Inflammatory macrophage treated with lipopolysaccharide for 4 hours (primary cell): ENCODE results near the gene HUS1.
"Not testable (repeated sequence)": the region's sequence is repeated elsewhere in the genome, so short reads cannot be mapped to it uniquely, and the experiment has no call there.

Experiments
- DNase-seq: peaks from one replicate; pipeline ENCODE4 v3.0.0-alpha.2; 2020

HUS1 gene

DNA sequence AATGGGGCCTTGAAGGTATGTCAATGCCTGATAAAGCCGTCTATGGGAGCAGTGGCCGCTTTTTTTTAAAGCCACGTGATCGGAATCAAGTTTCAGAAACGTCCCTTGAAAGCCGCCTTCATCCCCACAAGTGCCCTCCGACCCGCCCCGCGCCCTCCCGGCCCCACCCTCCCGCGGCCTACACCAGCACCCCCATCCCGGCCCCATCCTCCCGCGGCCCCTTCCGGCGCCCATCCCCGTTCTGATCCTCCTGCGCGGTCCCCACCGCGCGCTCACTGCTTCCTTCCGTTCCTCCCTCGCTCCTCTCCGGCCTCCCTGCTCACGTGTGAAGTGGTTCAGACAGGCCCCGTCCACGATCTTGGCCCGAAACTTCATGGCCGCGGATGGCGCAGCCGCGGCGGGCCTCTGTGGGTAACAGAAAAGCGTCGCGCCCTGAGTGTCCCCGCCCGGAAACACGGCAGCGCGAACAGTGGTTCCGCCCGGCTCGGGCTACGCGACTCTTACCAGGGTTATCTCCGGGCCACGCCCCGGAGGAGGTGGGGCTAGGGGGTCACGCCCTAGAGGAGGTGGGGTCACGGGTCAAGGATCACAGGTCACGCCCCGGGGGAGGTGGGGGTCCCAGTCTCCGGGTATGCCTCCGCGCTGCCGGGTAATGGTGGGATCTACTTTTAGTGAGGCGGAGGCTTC, at the start of gene HUS1:
Gene HUS1, minus strand, starts transcription at position 471 of the 687 bp plus-strand sequence. Its CDS starts 96 bp downstream, at position 375.
- DNase-seq = peak; percentile 96

DNA sequence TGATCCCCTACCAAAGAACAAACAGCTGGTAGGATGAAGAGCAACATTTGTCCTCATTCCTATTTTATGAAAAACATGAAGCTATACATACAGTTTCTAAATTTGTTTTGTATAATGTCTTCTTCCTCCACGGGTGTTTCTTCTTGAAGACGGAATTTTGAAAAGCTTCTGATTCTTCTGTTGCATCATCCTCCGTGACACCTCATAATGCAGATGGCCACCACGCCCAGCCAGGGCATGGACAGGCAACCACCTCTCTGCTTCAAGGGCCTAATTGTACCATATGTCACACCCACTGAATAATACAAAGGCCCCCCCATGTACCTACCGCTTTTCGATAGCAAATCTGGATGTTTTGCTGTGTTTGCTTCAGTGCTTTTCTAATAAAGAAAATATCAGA, 49.5 kb upstream of the HUS1 start, which contains the start of gene SUN3:
Gene SUN3, minus strand, starts transcription at position 170 of the 400 bp plus-strand sequence. Its CDS starts 169 bp downstream, at position 1.
- DNase-seq = no peak

DNA sequence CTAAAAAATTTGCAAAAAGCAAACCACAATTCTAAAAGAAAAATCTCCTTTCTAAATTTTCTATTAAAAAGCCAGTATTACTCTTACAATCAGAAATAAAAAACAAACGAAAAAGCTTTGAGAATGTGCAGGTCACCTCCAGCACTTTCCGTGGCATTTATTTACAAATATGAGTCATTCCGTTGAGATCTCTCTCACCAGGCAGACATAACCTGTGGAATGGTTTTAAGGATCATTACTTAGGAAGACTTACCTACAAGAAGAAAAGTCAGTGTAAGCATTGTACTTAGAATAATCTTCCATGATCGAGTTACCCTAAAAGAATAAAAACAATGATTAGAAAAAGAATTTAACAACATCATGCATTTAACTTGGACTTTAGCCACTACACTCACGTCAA, 46.2 kb upstream of the HUS1 start:
- no peak for DNase-seq

DNA sequence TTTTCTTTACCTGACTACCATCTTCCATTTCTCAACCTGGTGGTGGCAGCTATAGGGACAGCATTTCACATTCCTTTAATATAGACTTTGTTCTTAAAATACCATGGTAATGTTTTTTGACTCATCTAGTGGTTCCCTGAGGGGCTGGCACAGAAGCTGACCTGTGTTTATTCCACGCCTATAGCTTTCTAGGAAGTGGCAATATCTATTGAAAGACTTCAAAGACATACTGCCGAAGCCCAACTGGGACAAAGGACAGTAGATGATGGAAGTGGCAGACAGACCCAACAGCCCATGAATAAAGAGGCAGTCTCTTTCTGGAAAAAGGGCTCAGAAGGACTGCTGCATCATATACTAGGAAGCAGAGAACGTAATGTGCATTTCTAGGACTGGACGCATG, 38.3 kb upstream of the HUS1 start:
- DNase-seq = no peak

DNA sequence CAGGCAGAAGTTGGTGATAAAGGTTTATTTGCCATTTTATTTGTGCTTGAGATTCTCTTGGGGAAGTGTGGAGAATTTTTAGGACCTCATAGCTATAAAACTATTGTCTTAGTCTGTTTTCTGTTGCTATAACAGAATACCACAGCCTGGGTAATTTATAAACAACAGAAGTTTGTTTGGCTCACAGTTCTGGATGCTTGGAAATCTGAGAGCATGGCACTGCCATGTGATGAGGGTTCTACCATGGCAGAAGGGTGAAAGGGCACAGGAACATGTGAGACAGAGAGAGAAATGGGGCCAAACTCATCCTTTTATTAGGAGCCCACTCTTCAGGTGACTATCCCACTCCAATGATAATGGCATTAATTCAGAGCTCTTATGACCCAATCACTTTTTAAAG, 37.2 kb upstream of the HUS1 start:
- DNase-seq = no peak

DNA sequence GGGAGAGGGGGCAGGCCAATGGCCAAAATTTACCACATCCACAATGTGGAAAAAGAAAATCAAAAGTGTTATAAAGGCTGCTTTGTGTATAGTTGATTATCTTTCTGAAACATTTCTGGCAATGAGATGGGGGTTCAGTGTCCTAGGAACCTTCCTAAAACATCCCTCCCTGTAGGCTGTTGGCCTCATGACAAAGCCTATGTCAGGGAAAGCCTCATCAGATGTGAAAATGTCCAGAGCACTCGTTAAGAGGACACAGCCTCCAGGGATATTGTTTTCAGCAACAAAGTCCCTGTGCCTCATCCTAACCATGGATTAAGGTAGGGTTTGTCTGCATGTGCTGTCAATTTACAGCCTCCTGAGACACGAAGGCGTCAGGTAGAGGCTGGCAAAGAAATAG, 32.5 kb upstream of the HUS1 start:
- DNase-seq = no peak

DNA sequence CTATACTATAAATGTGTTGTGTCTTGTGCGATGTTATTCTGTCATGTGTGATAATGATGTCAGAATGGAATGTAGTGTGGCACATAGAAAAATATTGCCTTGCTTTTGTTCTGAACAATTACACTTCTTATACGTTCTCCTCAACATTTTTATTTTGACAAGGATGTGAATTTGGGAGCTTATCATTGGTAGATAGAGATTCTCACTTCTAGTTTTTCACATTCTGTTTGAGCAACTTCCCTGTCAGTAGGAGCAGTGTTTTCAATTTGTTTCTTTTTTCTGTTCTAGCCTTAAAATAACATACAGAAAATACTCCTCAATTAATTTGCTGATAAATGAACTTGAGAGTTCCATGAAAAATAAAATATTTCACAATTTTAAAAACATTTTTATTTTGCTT, 31.9 kb upstream of the HUS1 start:
- peak; percentile 44 for DNase-seq

DNA sequence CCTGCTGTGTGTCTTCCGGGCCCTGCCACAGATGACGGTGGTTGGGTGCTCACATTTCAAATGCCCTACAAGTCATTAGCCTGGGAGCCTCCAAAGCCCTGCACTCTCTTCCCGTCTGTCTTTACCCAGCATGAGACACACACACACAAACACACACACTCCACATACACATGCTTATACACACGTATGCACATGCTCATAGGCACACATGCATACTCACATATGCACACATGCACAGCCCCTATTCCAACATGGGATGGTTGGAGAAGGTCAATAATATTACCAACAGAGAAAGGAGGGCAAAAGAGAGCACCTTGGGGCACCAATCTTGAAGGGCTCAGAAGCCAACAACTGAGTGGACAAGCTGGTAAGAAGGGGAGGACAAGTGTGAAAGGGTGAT, 30.5 kb upstream of the HUS1 start:
- no peak for DNase-seq

DNA sequence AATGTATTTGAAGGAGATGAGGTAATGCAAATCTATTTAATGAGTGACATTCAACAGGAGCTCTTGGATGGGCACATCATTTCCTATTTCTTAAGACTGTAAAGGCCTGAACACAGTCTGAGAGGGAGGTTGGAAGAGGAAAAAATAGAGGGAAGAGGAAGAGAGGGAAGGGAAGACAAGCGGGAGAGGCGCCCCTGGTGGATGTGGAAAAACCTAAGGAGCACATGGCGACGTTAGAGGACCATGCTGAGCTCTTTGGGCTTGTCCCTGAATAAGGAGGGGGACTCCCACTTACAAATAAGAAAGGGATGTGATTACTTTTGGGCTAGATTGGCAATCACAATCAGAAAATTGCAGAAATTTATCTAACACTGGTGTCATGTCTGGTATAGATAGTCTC, 29.8 kb upstream of the HUS1 start:
- no peak for DNase-seq

DNA sequence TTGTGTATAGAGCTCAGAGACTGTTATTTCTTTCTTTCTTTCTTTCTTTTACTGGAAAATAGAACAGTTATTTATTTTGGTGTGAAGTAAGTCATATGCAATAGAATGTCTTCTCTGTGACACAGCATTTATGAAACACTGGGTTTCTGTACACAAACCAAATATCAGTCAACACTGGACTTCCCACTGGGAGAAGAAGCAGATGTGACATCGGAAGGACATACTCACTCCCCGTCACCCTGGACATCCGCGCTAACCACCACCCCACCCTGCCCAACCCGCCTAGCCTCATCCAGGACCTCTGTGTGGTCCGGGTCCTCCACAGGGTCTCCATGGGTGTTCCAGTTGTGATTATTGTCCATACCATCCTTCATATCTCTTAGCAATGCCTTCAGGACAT, 27.5 kb upstream of the HUS1 start:
- DNase-seq = no peak

DNA sequence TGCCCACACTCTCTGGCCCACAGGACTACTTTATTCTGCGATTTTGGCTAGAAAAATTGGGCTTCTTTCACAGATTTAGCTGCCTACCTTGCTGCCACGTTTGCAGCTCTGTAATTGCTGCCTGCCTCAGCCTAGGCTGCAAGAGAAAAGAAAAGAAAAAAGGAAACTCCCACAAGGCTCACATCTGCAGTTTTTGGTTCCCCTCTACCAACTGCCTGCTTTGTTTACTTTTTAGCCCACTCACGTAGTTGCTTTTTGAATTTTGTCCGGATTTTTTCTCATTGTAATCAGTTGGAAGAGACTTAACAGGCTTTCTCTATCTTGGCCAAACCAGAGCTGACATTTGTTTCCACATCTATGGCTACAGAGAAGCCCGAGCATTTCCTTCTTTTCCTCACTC, 25.2 kb upstream of the HUS1 start:
- peak; percentile 7 for DNase-seq

DNA sequence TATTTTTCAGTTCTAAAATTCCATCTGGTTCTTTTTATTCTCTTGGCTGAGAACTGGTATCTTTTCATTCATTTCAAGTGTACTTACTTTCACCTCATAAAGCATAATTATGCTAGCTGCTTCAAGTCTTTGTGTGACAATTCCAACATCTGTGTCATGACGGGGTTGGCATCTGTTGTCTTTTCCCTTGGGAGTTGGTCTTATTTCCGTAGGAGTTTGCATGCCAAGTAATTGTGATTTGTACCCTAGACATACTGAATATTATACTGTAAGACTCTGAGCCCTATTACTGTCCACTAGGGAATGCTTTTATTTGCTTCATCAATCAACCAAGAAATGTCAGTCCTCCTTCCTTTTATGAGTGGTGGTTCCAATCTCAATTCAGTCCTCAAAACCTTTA, 24.6 kb upstream of the HUS1 start:
- no peak for DNase-seq

DNA sequence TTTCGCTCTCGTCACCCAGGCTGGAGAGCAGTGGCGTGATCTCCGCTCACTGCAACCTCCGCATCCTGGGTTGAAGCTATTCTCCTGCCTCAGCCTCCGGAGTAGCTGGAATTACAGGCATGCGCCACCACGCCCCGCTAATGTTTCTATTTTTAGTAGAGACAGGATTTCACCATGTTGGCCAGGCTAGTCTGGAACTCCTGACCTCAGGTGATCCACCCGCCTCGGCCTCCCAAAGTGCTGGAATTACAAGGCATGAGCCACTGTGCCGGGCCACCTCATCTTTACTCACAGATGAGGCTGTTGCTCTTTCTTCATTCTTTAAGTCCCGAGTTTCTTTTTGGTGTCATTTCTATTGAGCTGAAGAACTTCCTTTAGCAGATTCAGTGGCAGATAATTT, 20.7 kb upstream of the HUS1 start:
- DNase-seq = not testable (repeated sequence)

DNA sequence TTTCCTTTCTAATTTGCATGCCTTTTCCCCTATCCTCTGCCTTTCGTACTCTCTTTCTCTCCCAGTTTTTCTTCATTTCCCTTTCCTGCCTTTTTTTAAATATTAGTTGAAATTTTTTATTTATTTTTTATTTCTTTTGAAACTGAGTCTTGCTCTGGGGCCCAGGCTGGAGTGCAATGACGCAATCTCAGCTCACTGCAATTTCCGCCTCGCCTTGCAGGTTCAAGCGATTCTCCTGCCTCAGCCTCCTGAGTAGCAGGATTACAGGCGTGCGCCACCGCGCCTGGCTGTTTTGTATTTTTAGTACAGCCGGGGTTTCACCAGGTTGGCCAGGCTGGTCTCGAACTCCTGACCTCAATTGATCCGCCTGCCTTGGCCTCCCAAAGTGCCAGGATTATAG, 20.0 kb upstream of the HUS1 start:
- no peak for DNase-seq

DNA sequence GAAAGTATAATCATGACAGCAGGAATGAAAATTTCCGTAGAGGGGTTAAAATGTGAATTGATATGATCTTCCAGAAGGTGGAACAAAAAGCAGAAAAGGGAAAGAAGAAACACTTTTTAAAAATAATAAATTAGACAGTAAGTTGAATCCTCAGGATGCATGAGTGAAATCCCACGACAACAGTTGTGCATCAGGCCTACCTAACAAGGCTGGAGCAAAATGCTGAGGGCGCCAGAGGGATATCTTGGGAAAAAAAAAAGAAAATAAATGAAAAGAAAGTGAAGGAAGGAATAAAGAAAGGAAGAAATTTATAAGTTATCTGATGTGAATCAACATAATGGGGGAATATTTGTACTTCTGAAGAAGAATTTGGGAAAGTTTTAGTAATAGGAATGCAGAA, 13.0 kb upstream of the HUS1 start:
- DNase-seq = no peak

DNA sequence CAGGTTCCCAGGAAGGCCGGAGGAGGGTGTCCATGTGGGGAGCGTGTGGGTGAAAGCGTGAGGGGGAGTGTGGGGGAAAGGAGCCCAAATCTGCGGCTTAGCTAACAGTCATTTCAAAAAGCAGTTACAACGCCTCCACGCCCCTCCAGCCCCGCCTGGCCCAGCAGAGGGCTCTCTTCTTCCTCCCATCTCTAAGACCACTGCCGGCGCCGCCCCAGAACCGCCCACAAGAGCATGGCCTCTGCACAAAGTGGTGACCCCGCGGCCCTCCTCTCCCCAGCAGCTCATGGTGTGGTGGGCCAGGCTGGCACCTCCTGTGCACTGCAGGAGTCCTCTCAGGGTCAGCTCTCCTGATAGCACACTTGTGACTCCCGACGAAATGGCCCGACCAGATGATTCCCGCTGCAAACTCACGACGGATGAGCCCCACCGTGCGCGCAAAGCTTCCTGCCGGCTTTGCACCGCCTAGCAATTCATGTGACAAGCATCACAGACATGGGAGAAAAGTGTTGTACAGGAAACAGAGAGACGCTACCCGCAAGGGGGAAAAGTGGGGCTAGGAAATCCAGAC, 12.4 kb upstream of the HUS1 start:
- peak; percentile 84 for DNase-seq

DNA sequence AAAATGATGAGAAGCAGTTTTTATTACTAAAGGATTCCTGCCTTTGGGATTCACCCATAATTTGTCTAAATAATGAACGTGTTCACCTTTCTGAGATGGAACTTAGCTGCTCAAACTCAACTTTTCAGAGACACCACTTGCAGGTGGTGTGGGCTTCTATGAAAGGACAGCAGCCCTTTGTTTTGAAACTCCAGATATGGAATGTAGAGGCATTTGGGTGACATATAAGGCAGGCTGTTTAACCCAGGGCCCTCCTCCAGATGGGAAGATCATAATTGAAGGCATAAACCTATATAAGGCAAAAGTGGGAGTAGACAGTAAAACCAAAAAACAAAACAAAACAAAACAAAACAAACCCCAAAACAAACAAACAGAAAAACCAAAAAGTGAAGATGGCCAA, 11.9 kb upstream of the HUS1 start:
- DNase-seq = no peak

DNA sequence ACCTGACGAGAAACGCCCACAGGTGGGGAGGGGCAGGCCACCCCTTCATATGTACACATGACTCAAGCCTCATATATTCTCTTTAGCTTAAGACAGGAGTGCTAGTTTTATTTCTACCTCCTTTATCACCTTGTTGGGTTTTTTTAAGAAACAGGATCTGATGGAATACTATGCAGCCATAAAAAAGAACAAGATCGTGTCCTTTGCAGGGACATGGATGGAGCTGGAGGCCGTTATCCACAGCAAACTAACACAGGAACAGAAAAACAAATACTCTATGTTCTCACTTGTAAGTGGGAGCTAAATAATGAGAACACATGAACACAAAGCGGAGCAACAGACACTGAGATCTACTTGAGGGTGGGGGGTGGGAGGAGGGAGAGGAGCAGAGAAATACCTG, 11.2 kb upstream of the HUS1 start:
- DNase-seq = no peak

DNA sequence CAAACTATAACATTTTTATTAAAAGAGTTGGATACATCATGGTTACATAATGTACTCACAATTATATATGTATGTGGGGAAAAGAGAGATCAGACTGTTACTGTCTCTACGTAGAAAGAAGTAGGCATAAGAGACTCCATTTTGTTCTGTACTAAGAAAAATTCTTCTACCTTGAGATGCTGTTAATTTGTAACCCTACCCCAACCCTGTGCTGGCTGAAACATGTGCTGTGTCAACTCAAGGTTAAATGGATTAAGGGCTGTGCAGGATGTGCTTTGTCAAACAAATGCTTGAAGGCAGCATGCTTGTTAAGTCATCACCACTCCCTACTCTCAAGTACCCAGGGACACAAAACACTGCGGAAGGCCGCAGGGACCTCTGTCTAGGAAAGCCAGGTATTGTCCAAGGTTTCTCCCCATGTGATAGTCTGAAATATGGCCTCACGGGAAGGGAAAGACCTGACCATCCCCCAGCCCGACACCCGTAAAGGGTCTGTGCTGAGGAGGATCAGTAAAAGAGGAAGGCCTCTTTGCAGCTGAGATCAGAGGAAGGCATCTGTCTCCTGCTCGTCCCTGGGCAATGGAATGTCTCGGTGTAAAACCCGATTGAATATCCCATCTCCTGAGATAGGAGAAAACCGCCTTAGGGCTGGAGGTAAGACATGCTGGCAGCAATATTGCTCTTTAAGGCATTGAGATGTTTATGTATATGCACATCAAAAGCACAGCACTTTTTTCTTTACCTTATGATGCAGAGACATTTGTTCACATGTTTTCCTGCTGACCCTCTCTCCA, 10.4 kb upstream of the HUS1 start:
- not testable (repeated sequence) for DNase-seq

DNA sequence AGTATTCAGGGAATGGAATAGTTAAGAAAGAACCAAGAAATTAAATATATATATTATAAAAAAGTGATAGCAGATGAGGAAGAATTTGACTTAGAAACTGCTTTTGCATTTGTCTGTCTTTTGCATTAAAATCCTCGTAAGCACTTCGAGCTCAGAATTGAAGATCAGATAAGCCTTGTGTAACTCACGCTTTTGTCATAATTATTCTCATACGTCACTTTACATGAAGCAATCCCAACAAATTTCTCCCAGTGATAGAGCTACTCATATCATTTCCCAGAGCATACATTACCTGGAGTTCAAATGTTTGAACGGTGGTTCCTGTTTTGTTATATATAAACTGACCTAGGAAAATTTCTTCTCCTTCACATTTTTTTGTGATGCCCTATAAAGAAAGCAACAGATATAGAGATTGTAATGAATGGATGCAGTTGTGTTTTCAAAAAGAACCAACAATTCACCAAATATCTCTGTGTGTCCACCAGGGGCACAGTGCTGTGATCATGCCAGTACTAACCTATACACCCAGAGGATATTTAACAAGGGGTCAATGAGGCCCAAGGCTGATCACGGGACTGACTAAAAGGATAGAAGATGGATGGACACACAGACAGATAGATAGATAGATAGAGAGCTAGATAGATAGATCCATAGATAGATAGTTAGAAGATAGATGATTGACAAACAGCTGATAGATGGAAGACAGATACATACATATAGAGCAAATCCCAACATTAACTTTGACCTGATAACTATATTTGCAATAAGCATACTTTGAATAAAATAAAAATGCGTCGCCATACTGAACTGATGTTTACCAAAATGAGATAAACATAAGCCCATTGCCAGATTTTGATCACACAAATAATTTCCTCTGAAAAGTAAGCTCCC, 9.3 kb upstream of the HUS1 start:
- DNase-seq = no peak

DNA sequence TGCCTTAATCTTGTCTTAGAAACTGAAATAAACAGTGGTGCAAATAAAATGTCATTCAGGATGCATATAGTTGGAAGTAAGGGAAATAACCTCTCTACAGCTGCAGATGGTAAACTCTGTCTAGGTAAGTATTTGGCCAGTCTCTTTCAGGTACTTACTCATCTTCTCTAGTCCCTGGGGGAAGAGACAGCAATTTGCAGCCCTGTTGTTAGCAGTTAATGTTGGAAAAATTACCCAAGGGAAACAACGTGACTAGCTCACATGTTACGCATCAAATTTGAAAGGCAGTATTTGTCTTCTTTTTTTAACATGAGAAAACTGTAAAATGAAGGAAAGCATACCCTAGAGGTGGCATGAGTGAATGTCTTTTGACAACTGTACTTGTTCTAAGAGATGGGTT, 3.2 kb upstream of the HUS1 start:
- DNase-seq = no peak

DNA sequence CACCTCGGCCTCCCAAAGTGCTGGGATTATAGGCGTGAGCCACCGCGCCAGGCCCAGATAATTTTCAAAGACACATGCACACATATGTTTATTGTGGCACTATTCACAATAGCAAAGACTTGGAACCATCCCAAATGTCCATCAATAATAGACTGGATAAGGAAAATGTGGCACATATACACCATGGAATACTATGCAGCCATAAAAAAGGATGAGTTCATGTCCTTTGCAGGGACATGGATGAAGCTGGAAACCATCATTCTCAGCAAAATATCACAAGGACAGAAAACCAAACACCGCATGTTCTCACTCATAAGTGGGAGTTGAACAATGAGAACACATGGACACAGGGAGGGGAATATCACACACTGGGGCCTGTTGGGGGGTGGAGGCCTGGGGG, 1.2 kb upstream of the HUS1 start:
- DNase-seq = not testable (repeated sequence)

DNA sequence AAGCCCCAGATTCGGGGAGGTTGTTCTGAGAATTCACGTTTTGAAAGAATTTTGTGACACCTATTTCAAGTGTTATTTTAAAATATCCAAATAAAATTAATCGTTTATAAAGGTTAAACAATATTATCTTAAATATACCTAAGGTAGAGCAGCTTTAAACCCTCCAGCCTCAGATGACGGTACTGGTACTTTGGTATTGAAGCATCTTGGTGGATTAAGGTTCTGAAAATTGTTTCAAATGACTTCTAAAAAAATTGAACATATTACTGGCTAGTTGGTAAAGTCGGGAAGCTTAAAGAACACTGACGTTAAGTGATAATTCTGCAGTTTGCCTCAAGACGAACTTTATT, 392 bp upstream of the HUS1 start:
- DNase-seq = no peak
